Thymus (tissue), 11 donors: ENCODE measurements around the gene MTHFD2L. TPM values are rescaled to one million over a fixed set of nuclear protein-coding genes. Genes with fewer than 3 reads are reported as not detected.
"Not testable (repeated sequence)": the region's sequence is repeated elsewhere in the genome, so short reads cannot be mapped to it uniquely, and the experiment has no call there.

Source experiments
- DNase-seq, 9 donors: peaks; one replicate each; pipeline ENCODE4 v3.0.0-alpha.2; 2013; ENCODE audit warnings: low spot score in 9 of 9, low read depth in 6 of 9, missing footprints in 1 of 9
- H3K27ac ChIP-seq, 2 donors: one replicate each; pipeline ENCODE4 v1.5.1; 2013; ENCODE audit warnings: control low read depth in 1 of 2, low read depth in 1 of 2, low read length in 1 of 2, mild to moderate bottlenecking in 1 of 2, moderate library complexity in 1 of 2
- H3K27me3 ChIP-seq, 2 donors: one replicate each; pipeline ENCODE4 v1.5.1; 2013; ENCODE audit warnings: low read length in 1 of 2; ENCODE audit not compliant: control insufficient read depth in 2 of 2, insufficient read depth in 1 of 2
- H3K36me3 ChIP-seq, 2 donors: one replicate each; pipeline ENCODE4 v1.5.1; 2013; ENCODE audit warnings: low read length in 1 of 2, mild to moderate bottlenecking in 1 of 2, moderate library complexity in 1 of 2; ENCODE audit not compliant: control insufficient read depth in 2 of 2, insufficient read depth in 2 of 2
- H3K4me1 ChIP-seq, 2 donors: one replicate each; pipeline ENCODE4 v1.5.1; 2013; ENCODE audit warnings: low read length in 2 of 2; ENCODE audit not compliant: control insufficient read depth in 2 of 2, insufficient read depth in 2 of 2
- H3K4me3 ChIP-seq, 2 donors: one replicate each; pipeline ENCODE4 v1.5.1; 2013; ENCODE audit warnings: low read length in 2 of 2, control low read depth in 1 of 2, mild to moderate bottlenecking in 1 of 2
- H3K9me3 ChIP-seq, 2 donors: one replicate each; pipeline ENCODE4 v1.5.1; 2013; ENCODE audit warnings: low read length in 1 of 2, mild to moderate bottlenecking in 1 of 2; ENCODE audit not compliant: control insufficient read depth in 2 of 2, insufficient read depth in 1 of 2
- WGBS: extraction: QIAGEN DNeasy Blood & Tissue Kit; methylation state at CpG from one replicate; pipeline ENCODE4 v1.1.7; 2013; 5-methylcytosine and 5-hydroxymethylcytosine counted together
- polyA plus RNA-seq: library from polyadenylated mRNA; stranded (reverse); fragments of 200-250 nt; gene quantifications from one replicate; pipeline ENCODE4 v1.2.3, GENCODE V29; 2013
- total RNA-seq: library from RNA; stranded (reverse); fragments of 120-200 nt; gene quantifications from one replicate; pipeline ENCODE4 v1.2.4, GENCODE V29; 2013
- donor health status: healthy.

MTHFD2L gene
- total and polyA plus RNA-seq, 2 donors: 16.9 to 33.8 TPM

DNA sequence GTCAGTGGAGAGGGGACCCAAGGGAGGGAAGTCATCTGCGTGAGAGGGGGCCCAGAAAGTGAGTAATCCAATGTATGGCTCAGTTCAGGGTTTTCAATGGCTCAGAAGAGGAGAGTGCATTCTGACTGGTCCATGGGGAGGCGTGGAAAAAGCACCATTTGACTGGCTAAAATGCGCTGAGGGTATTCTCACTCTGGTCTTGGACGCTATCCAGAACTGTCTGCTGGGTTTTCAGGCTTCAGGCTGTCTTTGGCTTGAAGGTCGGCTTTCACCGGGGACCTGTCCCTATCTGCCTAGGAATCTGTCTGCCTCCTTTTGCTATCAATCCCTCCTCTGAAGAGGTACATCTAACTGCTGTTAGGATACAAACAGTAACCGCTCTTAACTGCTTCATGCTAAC lies 176.7 kb downstream of the MTHFD2L start:
- no peak for DNase-seq
- no peaks in the 10 kb centered on the region for H3K27me3 ChIP-seq
- no peaks in the 10 kb centered on the region for H3K4me1 ChIP-seq
- no peak overlapping the region for H3K4me3 ChIP-seq
- no peaks in the 10 kb centered on the region for H3K36me3 ChIP-seq
- 92% methylated on average over 7 of the region's 7 CpGs for WGBS
- no peak overlapping the region for H3K27ac ChIP-seq
- no peaks in the 10 kb centered on the region for H3K9me3 ChIP-seq

DNA sequence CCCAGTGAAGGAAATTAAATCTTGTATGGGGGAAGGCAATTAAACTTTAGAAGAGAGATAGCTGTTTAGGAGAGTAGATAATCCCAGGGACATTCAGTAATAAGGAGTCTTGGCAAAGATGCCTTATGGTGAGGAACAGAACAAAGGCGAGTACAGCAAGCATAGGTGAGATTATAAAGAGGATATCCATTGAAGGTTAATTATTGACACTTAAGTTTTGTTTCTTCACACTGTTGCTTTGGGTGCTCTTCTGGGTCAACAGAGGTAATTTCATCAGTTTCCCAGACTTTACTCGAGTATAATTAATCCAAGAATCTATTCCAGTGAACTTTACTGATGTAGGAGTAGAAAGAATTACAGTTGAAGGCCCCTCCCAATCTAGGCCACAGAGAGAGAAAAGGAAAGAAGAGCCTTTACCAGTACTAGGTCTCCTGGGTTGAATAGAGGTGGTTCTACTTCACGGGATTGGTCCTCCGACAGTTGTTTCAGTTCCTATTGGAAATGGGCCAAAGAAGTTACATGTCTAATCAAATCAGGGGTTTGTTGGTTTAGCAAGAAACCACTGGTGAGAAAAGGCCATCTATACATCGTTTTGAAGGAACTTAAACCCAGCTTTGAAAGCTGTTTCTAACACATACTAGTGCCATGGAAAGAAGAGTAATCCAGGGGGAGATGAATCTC lies 177.6 kb downstream of the MTHFD2L start:
- H3K27me3 ChIP-seq: no peaks in the 10 kb centered on the region
- no peaks in the 10 kb centered on the region for H3K9me3 ChIP-seq
- DNase-seq: no peak
- H3K27ac ChIP-seq: no peak overlapping the region
- H3K4me1 ChIP-seq: no peaks in the 10 kb centered on the region
- 72% methylated on average over 5 of the region's 5 CpGs for WGBS
- no peaks in the 10 kb centered on the region for H3K36me3 ChIP-seq
- H3K4me3 ChIP-seq: no peak overlapping the region

DNA sequence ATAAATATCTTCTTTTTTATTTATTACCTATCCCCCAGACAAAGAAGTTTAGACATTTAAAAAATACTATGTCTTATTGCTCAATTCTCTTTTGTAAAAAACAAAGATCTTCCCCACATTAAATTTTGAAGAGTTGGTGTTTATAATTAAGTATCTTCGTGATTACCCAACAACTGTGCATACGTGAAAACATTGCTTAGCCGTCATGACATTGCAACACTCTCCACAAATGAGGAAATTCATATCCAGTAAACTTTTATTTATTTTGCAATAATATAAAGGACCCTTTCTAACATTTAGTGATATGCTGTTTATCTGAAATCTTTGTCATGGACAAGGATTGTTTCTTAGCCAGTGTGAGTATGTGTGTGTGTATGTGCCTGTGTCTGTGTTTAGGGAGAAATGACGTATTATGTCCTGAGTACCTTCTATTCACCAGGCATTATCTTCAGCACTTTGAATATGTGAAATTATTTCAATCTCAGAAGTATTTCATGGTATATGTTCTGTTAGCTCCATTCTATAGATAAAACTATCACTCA lies 180.9 kb downstream of the MTHFD2L start:
- H3K4me3 ChIP-seq: no peak overlapping the region
- DNase-seq: no peak
- no peaks in the 10 kb centered on the region for H3K4me1 ChIP-seq
- 95% methylated on average over 4 of the region's 4 CpGs for WGBS
- no peaks in the 10 kb centered on the region for H3K27me3 ChIP-seq
- no peak overlapping the region for H3K27ac ChIP-seq
- H3K9me3 ChIP-seq: peaks cover 0 to 2% of the 10 kb centered on the region in 2 donors
- no peaks in the 10 kb centered on the region for H3K36me3 ChIP-seq

DNA sequence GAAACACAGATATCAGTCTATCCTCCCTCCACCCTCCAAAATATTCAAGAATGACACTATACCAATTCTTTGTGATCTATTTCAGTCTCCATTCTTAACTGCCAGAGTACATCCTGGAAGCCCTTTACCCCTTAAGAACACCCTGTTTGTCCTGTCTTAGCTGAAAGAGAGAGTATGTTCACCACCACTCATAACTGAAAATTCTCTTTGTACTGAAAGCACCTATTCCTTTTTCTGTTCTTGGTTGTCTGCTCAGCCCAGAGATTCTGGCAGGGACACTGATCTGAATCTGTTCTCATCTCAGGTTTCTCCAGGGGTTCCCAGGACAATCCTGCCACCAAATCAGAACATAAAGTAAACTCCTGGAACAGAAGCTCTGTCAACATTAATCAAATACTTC lies 181.6 kb downstream of the MTHFD2L start:
- no peak for DNase-seq
- Histone ChIP-seq H3K27ac (no peak overlapping the region), H3K27me3 (no peaks in the 10 kb centered on the region), H3K4me1 (no peaks in the 10 kb centered on the region), H3K36me3 (no peaks in the 10 kb centered on the region), H3K9me3 (peaks cover 0 to 9% of the 10 kb centered on the region in 2 donors), H3K4me3 (no peak overlapping the region)

DNA sequence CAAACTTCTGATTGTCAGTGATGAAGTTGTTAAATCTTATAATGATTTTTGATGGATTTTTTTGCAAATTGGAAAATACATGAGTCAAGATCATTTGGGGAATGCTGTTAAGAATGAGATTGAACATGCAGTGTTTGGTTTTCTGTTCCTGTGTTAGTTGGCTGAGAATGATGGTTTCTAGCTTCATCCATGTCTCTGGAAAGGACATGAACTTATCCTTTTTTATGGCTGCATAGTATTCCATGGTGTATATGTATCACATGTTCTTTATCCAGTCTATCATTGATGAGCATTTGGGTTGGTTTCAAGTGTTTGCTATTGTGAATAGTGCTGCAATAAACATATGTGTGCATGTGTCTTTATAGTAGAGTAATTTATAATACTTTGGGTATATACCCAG lies 182.5 kb downstream of the MTHFD2L start:
- not testable (repeated sequence) for H3K9me3 ChIP-seq, H3K36me3 ChIP-seq, DNase-seq, H3K27ac ChIP-seq, H3K4me3 ChIP-seq, H3K27me3 ChIP-seq, H3K4me1 ChIP-seq

DNA sequence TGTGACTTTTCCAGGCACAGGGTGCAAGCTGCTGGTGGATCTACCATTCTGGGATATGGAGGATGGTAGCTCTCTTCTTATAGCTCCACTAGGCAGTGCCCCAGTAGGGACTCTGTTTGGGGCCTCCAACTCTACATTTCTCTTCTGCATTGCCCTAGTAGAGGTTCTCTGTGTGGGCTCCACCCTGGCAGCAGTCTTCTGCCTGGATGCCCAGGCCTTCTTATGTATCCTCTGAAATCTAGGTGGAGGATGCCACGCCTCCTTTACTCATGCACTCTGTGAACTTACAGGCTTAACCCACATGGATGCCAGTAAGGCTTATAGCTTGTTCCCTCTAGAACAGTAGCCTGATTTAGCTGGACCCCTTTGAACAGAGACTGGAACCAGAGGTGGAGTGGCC lies 186.1 kb downstream of the MTHFD2L start:
- no peaks in the 10 kb centered on the region for H3K4me1 ChIP-seq
- no peaks in the 10 kb centered on the region for H3K36me3 ChIP-seq
- peaks cover 0 to 9% of the 10 kb centered on the region in 2 donors for H3K9me3 ChIP-seq
- H3K4me3 ChIP-seq: no peak overlapping the region
- 91% methylated on average over 1 of the region's 1 CpG for WGBS
- H3K27me3 ChIP-seq: no peaks in the 10 kb centered on the region
- H3K27ac ChIP-seq: no peak overlapping the region
- no peak for DNase-seq

Other genes with a start within 250 kb of the MTHFD2L start
- gene PF4, start 176.1 kb upstream of the MTHFD2L start, total RNA-seq: 0.71 TPM
- gene PF4, start 176.1 kb upstream of the MTHFD2L start, polyA plus RNA-seq: 0.14 TPM
- 3.2 TPM for gene PPBP, start 169.9 kb upstream of the MTHFD2L start, total RNA-seq
- gene PPBP, start 169.9 kb upstream of the MTHFD2L start, polyA plus RNA-seq: 3.7 TPM
- 0.24 TPM for gene CXCL5, start 159.4 kb upstream of the MTHFD2L start, total RNA-seq
- 1.9 TPM for gene CXCL5, start 159.4 kb upstream of the MTHFD2L start, polyA plus RNA-seq
- gene CXCL3, start 119.4 kb upstream of the MTHFD2L start, total RNA-seq: 3.2 TPM
- 3.3 TPM for gene CXCL3, start 119.4 kb upstream of the MTHFD2L start, polyA plus RNA-seq
- gene CXCL2, start 58.9 kb upstream of the MTHFD2L start, total RNA-seq: 0.94 TPM
- 9.4 TPM for gene CXCL2, start 58.9 kb upstream of the MTHFD2L start, polyA plus RNA-seq
- 0.52 TPM for gene EPGN, start 150.4 kb downstream of the MTHFD2L start, total RNA-seq
- 5.8 TPM for gene EPGN, start 150.4 kb downstream of the MTHFD2L start, polyA plus RNA-seq
- 0.05 TPM for gene EREG, start 207.0 kb downstream of the MTHFD2L start, total RNA-seq
- 0.48 TPM for gene EREG, start 207.0 kb downstream of the MTHFD2L start, polyA plus RNA-seq